ENCODE measurements around the gene PIAS2.

Gene PIAS2

GRCh38 chr18:46950064-46950656 is 32.9 kb upstream of the PIAS2 start:
- Histone ChIP-seq H3K27ac (no peak overlapping the region), H3K4me1 (ENCODE audit: control insufficient read depth in 1 of 2, insufficient read depth in 1 of 2, low read depth in 1 of 2, low read length in 1 of 2) (no peaks in the 10 kb centered on the region), H3K4me3 (ENCODE audit: low read depth in 1 of 2, low read length in 1 of 2) (no peak overlapping the region), H3K27me3 (peaks cover 37% of the 10 kb centered on the region), H3K36me3 (no peaks in the 10 kb centered on the region), H3K9me3 (no peaks in the 10 kb centered on the region)
- TF ChIP-seq CTCF (IDR thresholded peaks at IDR 0.05), result no peak

DNA sequence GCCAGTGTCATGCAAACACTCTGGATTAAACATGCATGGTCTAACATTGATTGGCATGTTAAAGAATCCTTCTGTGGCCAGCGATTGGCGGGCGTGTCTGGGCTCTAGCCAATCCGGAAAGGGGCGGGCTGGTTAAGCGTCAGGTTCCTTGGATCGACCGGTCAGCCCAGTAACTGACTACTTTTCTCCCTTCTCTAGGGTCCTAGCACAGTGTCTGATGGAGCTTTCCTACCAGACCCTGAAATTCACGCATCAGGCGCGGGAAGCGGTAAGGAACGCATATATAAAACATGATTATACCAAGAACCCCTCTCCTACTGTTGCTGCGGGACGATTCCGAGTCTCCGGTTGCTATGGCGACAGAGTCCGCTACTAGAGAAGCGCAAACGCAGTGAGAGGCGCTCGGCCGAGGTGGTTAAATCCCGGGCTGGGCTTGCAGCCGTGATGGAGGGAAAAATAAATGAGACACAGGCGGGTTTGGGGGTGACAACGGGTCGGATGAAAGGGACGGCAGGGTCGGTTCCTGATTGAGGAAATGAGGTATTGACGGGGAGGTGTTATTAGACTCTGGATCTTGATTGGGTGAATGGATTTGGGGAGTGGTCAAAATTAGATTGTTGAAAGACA is 29.5 kb upstream of the PIAS2 start:
- no peak overlapping the region for H3K27ac ChIP-seq
- peaks cover 38% of the 10 kb centered on the region for H3K27me3 ChIP-seq
- H3K4me1 ChIP-seq (ENCODE audit: control insufficient read depth in 1 of 2, insufficient read depth in 1 of 2, low read depth in 1 of 2, low read length in 1 of 2), result no peaks in the 10 kb centered on the region
- TF ChIP-seq CTCF (IDR thresholded peaks at IDR 0.05), result no peak
- no peaks in the 10 kb centered on the region for H3K36me3 ChIP-seq
- peak overlapping the region; percentile 35 to 48 for H3K4me3 ChIP-seq (ENCODE audit: low read depth in 1 of 2, low read length in 1 of 2)
- H3K9me3 ChIP-seq, result no peaks in the 10 kb centered on the region

- no peak for TF ChIP-seq CTCF (IDR thresholded peaks at IDR 0.05)
- H3K36me3 ChIP-seq, result no peaks in the 10 kb centered on the region
- no peak overlapping the region for H3K27ac ChIP-seq
- H3K9me3 ChIP-seq, result no peaks in the 10 kb centered on the region
- no peaks in the 10 kb centered on the region for H3K4me1 ChIP-seq (ENCODE audit: control insufficient read depth in 1 of 2, insufficient read depth in 1 of 2, low read depth in 1 of 2, low read length in 1 of 2)
- peaks cover 26% of the 10 kb centered on the region for H3K27me3 ChIP-seq
- H3K4me3 ChIP-seq (ENCODE audit: low read depth in 1 of 2, low read length in 1 of 2), result no peak overlapping the region
Measured at GRCh38 chr18:46942646-46943045, 25.3 kb upstream of the PIAS2 start.

DNA sequence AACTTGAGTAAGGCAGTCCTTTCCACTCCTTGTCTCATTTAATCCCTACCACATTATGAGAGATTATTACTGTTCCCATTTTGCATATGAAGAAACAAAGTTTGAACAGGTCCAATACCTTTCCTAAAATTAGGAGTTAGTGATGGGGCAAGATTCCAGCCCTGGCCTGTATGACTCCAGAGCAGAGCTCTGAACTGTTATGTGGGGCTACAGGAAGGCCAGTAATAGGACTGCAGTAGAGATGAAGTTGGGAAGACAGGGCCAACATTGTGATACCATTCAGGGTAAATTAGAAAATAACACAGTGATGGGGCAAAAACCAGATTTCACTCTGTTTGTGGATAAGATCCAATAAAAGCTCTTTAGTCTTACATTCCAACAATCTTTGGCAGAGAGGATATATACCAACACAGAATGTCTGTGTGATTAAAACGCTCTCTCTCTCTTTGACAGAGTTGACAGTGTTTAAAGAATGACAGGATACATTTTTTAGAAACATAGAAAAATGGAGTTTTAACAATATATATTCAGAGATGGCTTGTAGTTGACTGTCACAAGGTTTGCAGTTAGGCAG is 22.8 kb upstream of the PIAS2 start:
- peaks cover under 1% of the 10 kb centered on the region for H3K27me3 ChIP-seq
- H3K4me3 ChIP-seq (ENCODE audit: low read depth in 1 of 2, low read length in 1 of 2), result no peak overlapping the region
- H3K4me1 ChIP-seq (ENCODE audit: control insufficient read depth in 1 of 2, insufficient read depth in 1 of 2, low read depth in 1 of 2, low read length in 1 of 2), result no peaks in the 10 kb centered on the region
- H3K36me3 ChIP-seq, result no peaks in the 10 kb centered on the region
- H3K27ac ChIP-seq, result no peak overlapping the region
- TF ChIP-seq CTCF (IDR thresholded peaks at IDR 0.05), result no peak
- no peaks in the 10 kb centered on the region for H3K9me3 ChIP-seq

GRCh38 chr18:46939337-46939963 is 22.1 kb upstream of the PIAS2 start:
- H3K27ac ChIP-seq, result no peak overlapping the region
- no peak overlapping the region for H3K4me3 ChIP-seq (ENCODE audit: low read depth in 1 of 2, low read length in 1 of 2)
- H3K27me3 ChIP-seq, result no peaks in the 10 kb centered on the region
- H3K9me3 ChIP-seq, result no peaks in the 10 kb centered on the region
- H3K4me1 ChIP-seq (ENCODE audit: control insufficient read depth in 1 of 2, insufficient read depth in 1 of 2, low read depth in 1 of 2, low read length in 1 of 2), result no peaks in the 10 kb centered on the region
- no peak for TF ChIP-seq CTCF (IDR thresholded peaks at IDR 0.05)
- no peaks in the 10 kb centered on the region for H3K36me3 ChIP-seq

Measured in neutrophil (primary cell).